SW 1271 (cell line): ENCODE data around the gene ARHGAP22.

ENCODE experiments used
- DNase-seq, 2 experiments: peaks; one replicate each; lab custom pipeline; 2025; lab: John Stamatoyannopoulos, UW

Gene ARHGAP22

DNA sequence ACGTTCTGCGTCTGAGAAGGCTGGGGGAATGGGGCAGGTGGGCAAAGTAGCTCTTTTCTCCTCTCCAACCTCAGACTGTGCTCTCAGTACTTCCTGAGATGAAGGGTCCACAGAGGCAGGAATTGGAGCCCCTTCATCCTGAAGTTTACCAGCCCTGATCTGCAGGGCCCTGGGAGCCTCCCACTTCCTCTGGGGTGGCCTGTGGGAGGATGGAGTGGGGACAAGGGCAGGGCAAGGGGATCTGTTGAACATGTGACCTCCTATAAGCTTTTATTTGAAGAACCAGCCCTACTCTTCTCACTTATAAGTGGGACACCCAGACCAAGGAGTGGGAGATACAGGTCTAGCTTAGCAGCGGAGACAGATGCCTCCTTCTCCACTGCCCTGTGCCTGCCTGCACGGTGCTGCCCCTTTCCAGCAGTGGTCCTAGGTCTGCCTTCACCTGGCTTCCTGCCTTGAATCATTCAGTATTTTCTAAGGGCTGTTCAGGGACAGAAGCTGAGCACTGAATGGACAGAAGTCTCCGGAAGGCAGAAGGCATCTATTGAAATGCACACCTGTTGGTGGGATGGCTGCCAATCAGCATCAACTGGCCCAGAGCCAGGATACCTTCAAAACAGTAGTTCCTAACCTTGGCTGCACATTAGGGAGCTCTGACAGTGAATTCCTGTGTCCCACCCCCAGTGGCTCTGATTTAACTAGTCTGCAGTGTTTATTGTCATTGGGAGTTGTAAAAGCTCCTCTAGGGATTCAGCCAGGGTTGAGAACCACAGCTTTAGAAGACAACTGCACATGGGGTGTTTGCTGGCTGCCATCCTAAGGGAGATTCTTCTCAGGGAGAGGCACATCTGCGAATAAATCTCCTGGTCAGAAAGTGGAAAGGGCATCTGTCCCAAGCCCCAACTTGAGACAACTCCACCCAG, 2.7 kb upstream of the ARHGAP22 start:
- DNase-seq = no peak

- DNase-seq = peak; percentile 78 to 85
Observed at GRCh38 chr10:48606530-48607355, 1.9 kb upstream of the ARHGAP22 start.

- no peak for DNase-seq
Observed at GRCh38 chr10:48605786-48606529, 1.1 kb upstream of the ARHGAP22 start.

DNA sequence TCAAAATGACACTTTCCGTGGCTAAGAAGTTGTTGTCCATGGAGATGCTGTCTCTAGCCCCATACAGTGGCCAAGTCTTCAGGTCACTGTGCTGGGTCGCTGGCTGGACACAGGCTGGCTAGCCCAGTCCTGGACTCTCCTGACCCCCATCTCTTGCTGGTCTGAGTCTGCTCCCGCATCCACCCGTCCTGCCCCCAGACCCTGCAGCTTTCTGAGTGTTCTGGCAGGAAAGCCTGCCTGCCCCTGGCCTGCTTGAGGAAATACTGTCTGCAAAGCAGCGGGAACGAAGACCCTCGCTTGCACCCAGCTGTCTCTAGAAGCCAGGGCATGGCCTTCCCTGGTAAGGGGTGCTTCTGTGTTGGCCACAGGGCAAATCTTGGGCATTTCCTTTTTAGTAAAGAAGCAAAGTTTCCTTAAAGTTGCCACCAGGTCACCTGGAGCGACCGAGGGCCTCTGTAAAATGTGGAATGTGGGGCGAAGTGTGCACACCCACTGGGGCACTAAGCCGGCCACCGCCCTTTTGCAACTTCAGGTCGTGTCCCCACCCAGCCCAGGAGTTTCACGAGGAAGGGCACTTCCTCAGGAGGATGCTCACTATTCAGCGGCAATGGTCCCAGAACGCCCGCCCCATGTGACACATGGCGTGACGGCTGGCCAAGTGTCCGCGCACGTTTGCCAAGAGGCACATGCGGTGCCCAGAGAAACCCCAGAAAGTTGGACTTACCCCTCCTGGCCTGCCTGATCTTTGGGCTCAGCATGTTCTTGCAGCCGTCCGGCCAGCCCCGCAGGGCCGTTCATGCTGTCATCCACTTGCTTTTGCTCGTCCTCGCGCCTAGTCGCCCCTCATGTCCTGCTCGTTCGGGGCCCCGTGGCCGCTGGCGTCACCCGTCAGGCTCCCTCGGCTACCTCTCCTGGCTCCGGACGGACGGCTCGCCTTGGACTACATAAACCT, 558 bp downstream of the ARHGAP22 start:
- DNase-seq = no peak

DNA sequence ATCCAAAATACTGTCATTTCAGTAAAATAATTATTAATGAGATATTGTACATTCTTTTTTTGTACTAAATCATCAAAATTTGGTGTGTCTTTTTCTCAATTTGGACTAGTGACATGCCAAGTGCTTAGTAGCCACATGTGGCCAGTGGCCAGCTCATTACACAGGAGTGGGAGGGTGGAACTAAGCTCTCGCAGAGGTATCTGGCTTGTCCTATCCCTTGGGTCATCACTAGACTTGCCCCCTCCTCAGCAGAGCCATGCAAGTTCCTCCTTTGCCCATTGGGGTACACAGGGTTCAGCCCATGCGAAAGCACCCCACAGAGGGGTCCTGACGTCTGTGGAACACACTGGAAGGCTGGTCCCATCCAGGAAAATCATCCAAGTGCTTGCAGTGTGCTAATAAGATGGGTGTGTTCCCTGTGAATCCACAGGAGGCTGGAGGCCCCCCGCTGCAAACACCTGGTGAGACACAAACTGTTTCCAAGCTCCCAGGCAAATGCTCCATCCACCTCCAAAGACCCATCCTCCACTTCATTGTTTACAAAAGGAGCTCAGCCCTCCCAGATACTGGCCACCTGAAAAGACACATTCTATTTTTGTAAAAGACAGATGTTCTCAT, 1.3 kb downstream of the ARHGAP22 start:
- no peak for DNase-seq

GRCh38 chr10:48602401-48603135, 2.3 kb downstream of the ARHGAP22 start:
- DNase-seq = no peak

DNA sequence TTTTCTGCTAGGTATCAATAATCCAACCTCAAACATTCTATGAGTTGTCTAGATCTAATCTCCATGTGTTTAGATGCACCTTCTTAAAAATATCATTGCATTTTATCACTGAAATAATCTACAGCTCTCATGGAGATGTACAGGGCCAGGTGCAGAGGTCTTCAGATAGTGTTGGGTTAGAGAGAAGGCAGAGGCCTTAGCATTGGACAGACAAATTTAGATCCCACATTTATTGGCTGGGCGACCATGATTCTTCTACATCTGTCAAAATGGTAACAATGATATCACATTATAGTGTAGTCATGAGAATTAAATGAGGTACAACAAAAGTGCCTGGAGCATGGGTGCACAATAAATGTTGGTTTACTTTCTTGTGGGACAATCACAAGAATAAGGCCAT, 3.1 kb downstream of the ARHGAP22 start:
- DNase-seq = no peak

GRCh38 chr10:48600645-48601505, 4.0 kb downstream of the ARHGAP22 start:
- DNase-seq = no peak

GRCh38 chr10:48599830-48600134, 5.1 kb downstream of the ARHGAP22 start:
- DNase-seq = no peak

DNA sequence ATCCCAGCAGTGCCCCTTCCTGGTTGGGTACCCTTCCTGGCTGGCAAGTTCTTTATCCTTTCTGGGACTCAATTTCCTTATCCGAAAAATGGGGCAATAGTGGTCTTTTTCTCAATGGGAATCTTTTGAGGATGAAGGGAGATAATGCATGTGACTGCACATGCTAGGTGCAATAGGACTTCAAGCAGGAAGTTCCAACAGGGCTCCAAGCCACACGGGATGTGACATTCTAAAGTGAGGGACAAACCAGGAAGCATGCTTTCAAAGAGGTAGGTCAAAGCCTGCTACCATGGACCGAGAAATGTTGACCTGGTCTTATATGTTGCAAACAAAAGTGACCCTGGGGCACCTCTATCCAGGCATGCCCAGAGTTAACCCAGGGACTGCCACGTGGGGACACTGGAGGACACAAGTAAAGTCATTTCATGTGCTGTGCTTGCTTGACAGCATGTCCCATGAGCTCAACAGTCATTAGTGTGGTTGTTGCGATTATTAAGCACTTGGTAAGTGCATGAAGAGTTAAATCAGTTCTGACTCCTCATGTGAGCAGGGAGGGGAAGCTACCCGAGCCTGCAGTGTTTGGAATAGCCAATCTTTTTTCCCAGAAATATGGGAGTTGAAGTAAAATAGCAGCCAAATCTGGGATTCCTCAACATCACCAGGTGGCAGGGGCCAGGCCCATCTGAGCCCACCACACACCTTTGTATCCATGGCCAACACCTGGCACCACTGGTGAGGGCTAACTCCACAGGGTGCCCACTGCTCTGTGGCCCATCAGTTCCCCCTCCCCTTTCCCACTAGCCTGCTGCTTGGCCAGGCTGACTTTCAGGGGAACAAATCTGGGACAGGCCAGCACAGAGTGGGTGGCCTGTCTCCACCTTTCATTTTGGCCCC, 5.7 kb downstream of the ARHGAP22 start:
- no peak for DNase-seq

DNA sequence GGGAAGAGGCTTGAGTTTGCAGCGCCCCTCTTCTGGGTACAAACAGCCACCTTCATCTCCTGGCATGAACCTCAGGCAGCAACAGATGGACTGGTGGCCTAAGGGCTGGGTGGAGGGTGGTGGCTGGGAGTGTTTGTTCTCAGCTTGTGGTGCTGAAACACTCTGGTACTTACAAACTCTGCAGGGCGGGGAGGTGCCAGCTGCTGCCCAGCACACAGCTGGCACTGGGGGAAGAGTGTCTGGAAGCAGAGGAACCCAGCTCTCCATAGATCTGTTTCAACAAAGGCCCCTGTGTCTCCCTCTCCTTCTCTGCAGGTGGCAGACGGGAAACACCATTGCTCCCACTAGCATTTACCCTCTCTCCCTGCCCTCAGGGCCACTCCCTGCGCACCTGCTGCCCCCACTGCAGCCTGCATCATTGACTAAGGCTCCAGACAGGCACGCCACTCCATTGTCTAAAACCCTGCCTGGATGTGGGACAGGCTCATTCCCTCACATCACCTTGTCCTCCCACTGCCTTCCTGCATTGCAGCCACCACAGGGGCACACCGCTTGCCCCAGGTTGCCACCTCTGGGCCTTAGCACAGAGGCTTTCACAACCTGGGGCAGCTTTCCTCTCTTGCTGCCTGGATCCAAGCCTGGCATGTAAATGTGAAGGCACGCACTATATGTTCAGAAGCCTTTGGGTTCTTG, 6.5 kb downstream of the ARHGAP22 start:
- DNase-seq = no peak

GRCh38 chr10:48595539-48595932, 9.3 kb downstream of the ARHGAP22 start:
- no peak for DNase-seq

DNA sequence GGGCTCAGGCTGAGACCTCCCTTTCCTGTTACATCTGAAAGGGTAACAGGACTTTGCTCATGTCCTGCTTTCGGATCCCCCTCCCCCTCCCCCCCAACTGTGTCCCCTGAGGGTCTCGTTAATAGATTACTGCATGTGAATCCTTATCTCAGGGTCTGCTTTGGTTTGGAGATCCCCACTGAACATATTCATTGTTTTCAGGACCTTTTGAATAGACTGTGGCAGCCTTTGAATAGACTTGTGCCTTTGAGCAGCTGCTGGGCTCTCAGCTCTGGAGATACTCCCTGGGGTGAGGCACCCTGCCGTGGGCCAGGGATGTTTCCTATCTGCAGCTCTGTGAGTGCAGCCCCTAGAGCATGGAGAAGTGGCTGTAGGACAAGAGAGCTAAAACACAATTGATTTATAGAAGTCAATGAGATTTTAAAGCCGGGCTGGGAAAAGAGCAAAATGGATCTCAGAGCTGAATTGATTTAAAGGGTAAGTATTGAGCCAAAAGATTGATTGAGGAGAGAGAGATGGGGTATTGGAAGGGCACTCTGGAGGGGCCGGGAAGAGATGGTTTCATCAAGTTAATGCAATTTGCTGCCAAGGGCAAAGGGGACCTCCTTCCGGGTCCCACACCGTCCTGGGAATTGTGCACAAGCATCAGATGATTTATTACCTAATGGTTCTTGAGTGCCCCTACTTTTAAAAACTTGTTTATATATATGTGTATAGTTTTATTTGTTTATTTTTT, 9.9 kb downstream of the ARHGAP22 start:
- no peak for DNase-seq

DNA sequence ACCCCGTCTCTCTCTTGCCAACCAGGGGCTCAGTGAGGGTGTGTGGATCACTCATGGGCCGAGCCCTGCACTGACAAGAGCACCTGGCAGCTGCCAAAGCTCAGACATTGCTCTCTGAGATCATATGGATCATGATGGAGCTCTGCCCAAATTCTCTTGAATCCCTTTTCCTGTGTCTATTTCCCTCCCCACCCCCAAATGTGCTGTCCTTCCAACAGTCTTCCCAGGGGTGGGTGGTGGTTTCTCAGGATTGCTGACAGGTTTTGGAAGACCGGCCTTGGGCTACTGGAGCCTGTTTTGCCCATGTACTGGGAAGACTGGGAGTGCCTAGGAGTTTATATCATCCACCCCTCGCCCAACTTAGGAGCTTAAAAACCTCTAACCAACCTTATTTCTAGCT, 10.5 kb downstream of the ARHGAP22 start:
- DNase-seq = no peak

GRCh38 chr10:48592346-48592745, 12.5 kb downstream of the ARHGAP22 start:
- DNase-seq = no peak

DNA sequence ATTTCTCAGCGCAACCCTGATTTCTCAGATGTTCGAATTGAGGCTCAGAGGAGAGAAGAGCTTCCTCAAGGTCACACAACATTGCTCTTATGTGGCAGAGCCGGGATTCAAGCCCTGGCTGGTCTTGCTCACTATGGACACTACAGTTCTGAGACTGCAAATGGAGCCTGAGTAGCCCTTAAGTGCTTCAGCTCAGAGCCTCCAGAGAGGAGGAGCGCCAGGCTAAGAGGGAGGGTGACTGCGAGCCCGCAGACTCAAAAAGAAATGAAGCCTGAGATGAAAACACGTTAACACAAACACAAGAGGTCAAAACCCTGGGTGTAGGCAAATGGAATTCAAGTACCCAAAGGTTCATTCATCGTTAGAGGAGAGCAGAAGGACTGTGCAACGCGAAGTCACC, 13.9 kb downstream of the ARHGAP22 start:
- no peak for DNase-seq

- no peak for DNase-seq
Observed at GRCh38 chr10:48589266-48589665, 15.6 kb downstream of the ARHGAP22 start.
